ENCODE measurements around the gene MGAT4B.

- TF ChIP-seq CTCF (IDR thresholded peaks at IDR 0.05) (no peak), POLR2A (IDR thresholded peaks at IDR 0.05; ENCODE audit: low read length) (no peak), EP300 (IDR thresholded peaks at IDR 0.05) (no peak), RCOR1 (IDR thresholded peaks at IDR 0.05; ENCODE audit: low read depth, low read length) (no peak), HEYL (CRISPR knock-in tag; IDR thresholded peaks at IDR 0.05) (no peak), MAFK (IDR thresholded peaks at IDR 0.05; ENCODE audit: partially characterized antibody) (no peak), FOSB (CRISPR knock-in tag; IDR thresholded peaks at IDR 0.05) (no peak)
- TF ChIP-seq, protein P1, sequence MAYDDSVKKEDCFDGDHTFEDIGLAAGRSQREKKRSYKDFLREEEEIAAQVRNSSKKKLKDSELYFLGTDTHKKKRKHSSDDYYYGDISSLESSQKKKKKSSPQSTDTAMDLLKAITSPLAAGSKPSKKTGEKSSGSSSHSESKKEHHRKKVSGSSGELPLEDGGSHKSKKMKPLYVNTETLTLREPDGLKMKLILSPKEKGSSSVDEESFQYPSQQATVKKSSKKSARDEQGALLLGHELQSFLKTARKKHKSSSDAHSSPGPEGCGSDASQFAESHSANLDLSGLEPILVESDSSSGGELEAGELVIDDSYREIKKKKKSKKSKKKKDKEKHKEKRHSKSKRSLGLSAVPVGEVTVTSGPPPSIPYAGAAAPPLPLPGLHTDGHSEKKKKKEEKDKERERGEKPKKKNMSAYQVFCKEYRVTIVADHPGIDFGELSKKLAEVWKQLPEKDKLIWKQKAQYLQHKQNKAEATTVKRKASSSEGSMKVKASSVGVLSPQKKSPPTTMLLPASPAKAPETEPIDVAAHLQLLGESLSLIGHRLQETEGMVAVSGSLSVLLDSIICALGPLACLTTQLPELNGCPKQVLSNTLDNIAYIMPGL (CRISPR knock-in tag; IDR thresholded peaks at IDR 0.05; ENCODE audit: borderline replicate concordance): no peak
- TF ChIP-seq, protein P2, sequence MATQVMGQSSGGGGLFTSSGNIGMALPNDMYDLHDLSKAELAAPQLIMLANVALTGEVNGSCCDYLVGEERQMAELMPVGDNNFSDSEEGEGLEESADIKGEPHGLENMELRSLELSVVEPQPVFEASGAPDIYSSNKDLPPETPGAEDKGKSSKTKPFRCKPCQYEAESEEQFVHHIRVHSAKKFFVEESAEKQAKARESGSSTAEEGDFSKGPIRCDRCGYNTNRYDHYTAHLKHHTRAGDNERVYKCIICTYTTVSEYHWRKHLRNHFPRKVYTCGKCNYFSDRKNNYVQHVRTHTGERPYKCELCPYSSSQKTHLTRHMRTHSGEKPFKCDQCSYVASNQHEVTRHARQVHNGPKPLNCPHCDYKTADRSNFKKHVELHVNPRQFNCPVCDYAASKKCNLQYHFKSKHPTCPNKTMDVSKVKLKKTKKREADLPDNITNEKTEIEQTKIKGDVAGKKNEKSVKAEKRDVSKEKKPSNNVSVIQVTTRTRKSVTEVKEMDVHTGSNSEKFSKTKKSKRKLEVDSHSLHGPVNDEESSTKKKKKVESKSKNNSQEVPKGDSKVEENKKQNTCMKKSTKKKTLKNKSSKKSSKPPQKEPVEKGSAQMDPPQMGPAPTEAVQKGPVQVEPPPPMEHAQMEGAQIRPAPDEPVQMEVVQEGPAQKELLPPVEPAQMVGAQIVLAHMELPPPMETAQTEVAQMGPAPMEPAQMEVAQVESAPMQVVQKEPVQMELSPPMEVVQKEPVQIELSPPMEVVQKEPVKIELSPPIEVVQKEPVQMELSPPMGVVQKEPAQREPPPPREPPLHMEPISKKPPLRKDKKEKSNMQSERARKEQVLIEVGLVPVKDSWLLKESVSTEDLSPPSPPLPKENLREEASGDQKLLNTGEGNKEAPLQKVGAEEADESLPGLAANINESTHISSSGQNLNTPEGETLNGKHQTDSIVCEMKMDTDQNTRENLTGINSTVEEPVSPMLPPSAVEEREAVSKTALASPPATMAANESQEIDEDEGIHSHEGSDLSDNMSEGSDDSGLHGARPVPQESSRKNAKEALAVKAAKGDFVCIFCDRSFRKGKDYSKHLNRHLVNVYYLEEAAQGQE (IDR thresholded peaks at IDR 0.05): no peak
Observed at GRCh38 chr5:179812997-179813607, 6.4 kb upstream of the MGAT4B start.
